Endothelial cell of umbilical vein (primary cell): ENCODE measurements around the gene LZTS2. TPM values are rescaled to one million over a fixed set of nuclear protein-coding genes. Genes with fewer than 3 reads are reported as not detected.

ENCODE experiments used
- BruUV-seq: library from RNA; stranded (reverse); fragments of 400-500 nt; replicated peaks from 2 replicates; lab custom pipeline; 2021; lab: Mats Ljungman, UMichigan
- CTCF ChIA-PET: fragments of 300-600, 350-600 bp; sonication (Branson Sonifier 250); formaldehyde crosslinking; loops from one replicate; lab custom pipeline; 2021; ENCODE audit warnings: antibody characterized with exemption, inconsistent platforms; lab: Charles Lee
- POLR2A ChIA-PET: fragments of 300-600, 350-600 bp; sonication (Branson Sonifier 250); formaldehyde crosslinking; loops from one replicate; lab custom pipeline; 2021; ENCODE audit warnings: antibody characterized with exemption, inconsistent platforms; lab: Charles Lee
- DNase-seq: peaks from one replicate; pipeline ENCODE4 v3.0.0-alpha.2; 2011; ENCODE audit warnings: low read depth, low spot score
- FAIRE-seq: peaks from 2 replicates; lab custom pipeline; 2011; peaks lifted over from hg19 to GRCh38; lab: Jason Lieb, UNC
- H2AFZ ChIP-seq: 2 replicates; pipeline ENCODE4 v1.6.0; 2012; ENCODE audit warnings: low read depth, low read length, control low read depth, inconsistent platforms
- H3K27ac ChIP-seq: 2 replicates; pipeline ENCODE4 v1.5.1; 2011; ENCODE audit warnings: low read depth, mild to moderate bottlenecking, control low read depth, low read length, moderate library complexity; ENCODE audit not compliant: insufficient read depth
- H3K27me3 ChIP-seq, 2 experiments: 2 replicates each; pipeline versions ENCODE4 v1.6.0 to v1.6.1; 2011; ENCODE audit warnings: low read length in 2 of 2, mixed read lengths in 1 of 2; ENCODE audit not compliant: control insufficient read depth in 2 of 2, insufficient read depth in 2 of 2
- H3K36me3 ChIP-seq, 2 experiments: 2 replicates in 1 of 2; 3 replicates in 1 of 2; pipeline ENCODE4 v1.5.1; 2011; ENCODE audit warnings: low read length in 2 of 2, mild to moderate bottlenecking in 1 of 2, moderate library complexity in 1 of 2; ENCODE audit not compliant: control insufficient read depth in 2 of 2, insufficient read depth in 2 of 2; ENCODE audit errors: extremely low read depth in 1 of 2
- H3K4me1 ChIP-seq: 3 replicates; pipeline ENCODE4 v1.5.1; 2011; ENCODE audit warnings: mild to moderate bottlenecking, low read length; ENCODE audit not compliant: control insufficient read depth, insufficient read depth; ENCODE audit errors: extremely low read depth
- H3K4me2 ChIP-seq: 2 replicates; pipeline ENCODE4 v1.6.1; 2011; ENCODE audit warnings: low read length, control low read depth, mixed read lengths; ENCODE audit not compliant: insufficient read depth
- H3K4me3 ChIP-seq, 3 experiments: fragments of 200-600 bp in 1 of 3; sonication (generic), shearing (Covaris generic) in 1 of 3; replicated peaks in 1 of 3; 2 replicates each; pipeline ENCODE4 v1.5.1; 2011 to 2016; ENCODE audit warnings: control low read depth in 3 of 3, low read length in 3 of 3, mild to moderate bottlenecking in 2 of 3, inconsistent platforms in 1 of 3, low read depth in 1 of 3, moderate library complexity in 1 of 3; ENCODE audit not compliant: insufficient read depth in 1 of 3
- H3K79me2 ChIP-seq: 2 replicates; pipeline ENCODE4 v1.6.0; 2012; ENCODE audit warnings: low read length, inconsistent platforms; ENCODE audit not compliant: control insufficient read depth, insufficient read depth
- H3K9ac ChIP-seq: replicated peaks from 2 replicates; pipeline ENCODE3; 2011; ENCODE audit warnings: low read length, control low read depth; ENCODE audit not compliant: insufficient read depth; ENCODE audit errors: extremely low read depth
- H3K9me1 ChIP-seq: replicated peaks from 3 replicates; pipeline ENCODE4 v1.6.0; 2011; ENCODE audit warnings: mild to moderate bottlenecking, low read length; ENCODE audit not compliant: control insufficient read depth, insufficient read depth; ENCODE audit errors: extremely low read depth
- H3K9me3 ChIP-seq: replicated peaks from 2 replicates; pipeline ENCODE4 v1.5.1; 2012; ENCODE audit warnings: low read length, inconsistent platforms; ENCODE audit not compliant: control insufficient read depth, insufficient read depth
- H4K20me1 ChIP-seq: replicated peaks from 2 replicates; pipeline ENCODE3; 2011; ENCODE audit warnings: mild to moderate bottlenecking, low read length; ENCODE audit not compliant: control insufficient read depth, insufficient read depth; ENCODE audit errors: extremely low read depth
- CTCF ChIP-seq, 2 donors: IDR thresholded peaks; 1 replicate in 1 of 2; 2 replicates in 1 of 2; pipeline ENCODE4 v1.5.1; 2011; ENCODE audit warnings: low read length in 2 of 2, mild to moderate bottlenecking in 2 of 2, moderate library complexity in 2 of 2, control low read depth in 1 of 2, inconsistent platforms in 1 of 2, low read depth in 1 of 2; ENCODE audit not compliant: insufficient read depth in 1 of 2; ENCODE audit errors: extremely low read depth in 1 of 2
- EZH2 ChIP-seq: IDR thresholded peaks from 2 replicates; pipeline ENCODE4 v1.6.1; 2012; ENCODE audit warnings: borderline replicate concordance, low read depth, mild to moderate bottlenecking, moderate library complexity, low read length, inconsistent platforms; ENCODE audit not compliant: severe bottlenecking
- FOS ChIP-seq: IDR thresholded peaks from 2 replicates; pipeline ENCODE4 v1.6.1; 2011; ENCODE audit warnings: mild to moderate bottlenecking, low read length, moderate library complexity, borderline replicate concordance; ENCODE audit not compliant: insufficient read depth
- GATA2 ChIP-seq: IDR thresholded peaks from 2 replicates; pipeline ENCODE4 v1.7.0; 2011; ENCODE audit warnings: low read depth, mild to moderate bottlenecking, moderate library complexity, mixed read lengths, low read length; ENCODE audit not compliant: insufficient read length, insufficient read depth
- JUN ChIP-seq: IDR thresholded peaks from 2 replicates; pipeline ENCODE4 v1.6.1; 2011; ENCODE audit warnings: borderline replicate concordance, low read depth; ENCODE audit not compliant: insufficient read length, insufficient read depth
- MAX ChIP-seq: IDR thresholded peaks from 2 replicates; pipeline ENCODE4 v1.6.1; 2011; ENCODE audit not compliant: insufficient read depth, insufficient read length
- MYC ChIP-seq: IDR thresholded peaks from one replicate; pipeline ENCODE4 v1.6.1; 2011; ENCODE audit warnings: mild to moderate bottlenecking, low read depth, low read length
- POLR2A ChIP-seq: IDR thresholded peaks from 2 replicates; pipeline ENCODE4 v1.6.1; 2012; ENCODE audit warnings: low read depth, mild to moderate bottlenecking, control low read depth, low read length
- POLR2AphosphoS5 ChIP-seq: IDR thresholded peaks from 2 replicates; pipeline ENCODE4 v1.6.1; 2012; ENCODE audit warnings: low read depth, mild to moderate bottlenecking, control low read depth, low read length, moderate library complexity; ENCODE audit not compliant: insufficient read depth
- dilution Hi-C: fragments of 300-500 bp; cut with MboI; formaldehyde crosslinking; loops from one replicate; pipeline ENCODE4 v1.15.0; 2019; ENCODE audit warnings: low sequenced_read_pairs; ENCODE audit not compliant: extremely low pct_ligation_motif_present
- intact Hi-C: fragments of 100-400 bp; cut with micrococcal nuclease; formaldehyde crosslinking; loops from one replicate; pipeline ENCODE4 v1.10.0; 2022
- polyA plus RNA-seq, 4 experiments: library from polyadenylated mRNA; depleted of rRNA in 3 of 4; stranded (reverse) in 3 of 4; unstranded in 1 of 4; fragments of >200 nt; gene quantifications; 2 replicates each; pipeline versions ENCODE4 v1.2.1 to v1.2.3, GENCODE V29; 2011 to 2012; ENCODE audit warnings: missing spikeins in 1 of 4
- total RNA-seq: library from RNA; stranded (reverse); gene quantifications from 2 replicates; pipeline ENCODE4 v1.2.3, GENCODE V29; 2021

The LZTS2 gene
- total and polyA plus RNA-seq, 2 donors (not counting 3 experiments of a cell fraction or from before 2014, with no cell fraction given): 70.8 to 79.5 TPM

DNA sequence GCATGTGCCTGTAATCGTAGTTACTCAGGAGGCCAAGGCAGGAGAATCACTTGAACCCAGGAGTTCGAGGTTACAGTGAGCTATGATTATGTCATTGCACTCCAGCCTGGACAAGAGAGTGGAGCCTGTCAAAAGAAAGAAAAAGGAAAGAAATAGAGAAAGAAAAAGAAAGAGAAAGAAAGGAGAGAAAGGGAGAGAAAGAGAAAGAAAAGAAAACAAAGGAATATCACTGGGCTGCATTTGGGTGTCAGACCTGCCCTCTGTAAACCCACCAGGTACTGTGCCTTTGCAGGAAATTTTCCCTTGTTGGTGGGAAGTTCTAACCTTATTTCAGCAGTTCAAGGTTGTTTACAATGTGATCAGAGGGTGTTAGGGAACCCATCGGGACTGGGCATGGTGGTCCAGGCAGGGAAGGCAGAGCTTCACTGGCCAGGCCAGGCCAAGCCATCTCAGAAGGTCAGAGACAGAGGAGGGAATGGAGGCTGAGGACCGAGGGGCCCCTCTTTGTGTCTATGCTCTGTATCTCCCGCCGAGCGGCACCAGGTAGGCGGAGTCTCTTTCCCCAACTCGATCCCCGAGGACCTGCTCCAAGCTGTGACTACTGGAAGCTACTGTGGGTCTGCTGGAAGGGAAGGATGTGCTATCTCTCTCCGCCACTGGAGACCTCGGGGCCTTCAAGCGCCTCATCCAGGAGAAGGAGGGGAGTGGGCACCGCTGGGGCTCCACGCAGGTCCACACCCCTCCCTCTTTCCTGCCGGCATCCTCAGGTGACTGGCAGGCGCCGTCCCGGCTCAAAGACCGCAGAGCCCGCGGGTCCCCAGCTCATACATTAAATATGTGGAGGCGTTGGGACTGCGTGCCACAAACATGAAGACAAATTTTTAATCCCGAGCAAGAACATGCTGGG, 47.0 kb downstream of the LZTS2 start:
- no peak for FAIRE-seq
- Histone ChIP-seq H3K9me1 (no peaks in the 10 kb centered on the region), H2AFZ (no peak overlapping the region), H3K4me3 (no peak overlapping the region), H3K27me3 (peaks cover 39 to 40% of the 10 kb centered on the region in 2 experiments), H3K9ac (no peak overlapping the region), H3K4me2 (no peak overlapping the region), H4K20me1 (no peaks in the 10 kb centered on the region), H3K4me1 (peaks cover 11% of the 10 kb centered on the region), H3K79me2 (no peaks in the 10 kb centered on the region), H3K27ac (no peak overlapping the region), H3K9me3 (no peaks in the 10 kb centered on the region), H3K36me3 (no peaks in the 10 kb centered on the region)
- dilution Hi-C loops: no loop called here
- TF ChIP-seq CTCF (IDR thresholded peaks at IDR 0.05; ENCODE audit: extremely low read depth in 1 of 2, insufficient read depth in 1 of 2, low read depth in 1 of 2, low read length in 2 of 2): no peak
- no peak for TF ChIP-seq MAX
- TF ChIP-seq GATA2: no peak
- TF ChIP-seq JUN: no peak
- no peak for TF ChIP-seq POLR2AphosphoS5
- no peak for TF ChIP-seq MYC
- no peak for TF ChIP-seq POLR2A
- TF ChIP-seq FOS: no peak
- TF ChIP-seq EZH2: no peak
- ChIA-PET CTCF (interaction anchor here (1.0 to 9.9 kb wide), 5 partner anchors 17 to 95 kb away, joined by 4 to 290 read pairs (median 7); partner anchors contain the start of gene KAZALD1), POLR2A (no interaction called here)
- BruUV-seq: no TSS peak
- no peak for DNase-seq
- intact Hi-C loops: no loop called here
